Measurements from ENCODE around the gene PPM1E. TPM values are rescaled to one million over a fixed set of nuclear protein-coding genes. Genes with fewer than 3 reads are reported as not detected.

The PPM1E gene
- total and polyA plus RNA-seq, 2 of the 8 experiments (the other 6 are each of a cell fraction or from before 2014, with no cell fraction given) = 5.0 to 10.4 TPM

GRCh38 chr17:58969156-58969555 lies 213.5 kb downstream of the PPM1E start:
- Histone ChIP-seq H3K27me3 (replicated peaks in 1 of 4; ENCODE audit: control insufficient read depth in 3 of 4, extremely low read depth in 1 of 4, insufficient read depth in 3 of 4, low read length in 3 of 4) (no peaks in the 10 kb centered on the region), H2BK20ac (ENCODE audit: low read length) (no peak overlapping the region)
- WGBS, 2 experiments (ENCODE audit: extremely low coverage in 1 of 2, insufficient coverage in 1 of 2, insufficient read length in 1 of 2, insufficient replicate concordance in 2 of 2, low coverage in 1 of 2, low lambda C conversion rate in 2 of 2, missing lambda C conversion rate in 1 of 2) = 52% methylated on average over 1 of the region's 1 CpG; no CpG with 5 or more reads in 1 of the 2 experiments

More at GRCh38 chr17:58969156-58969555, 213.5 kb downstream of the PPM1E start:
- Histone ChIP-seq H3K9me3 (ENCODE audit: insufficient read depth in 2 of 2, low read depth in 1 of 2, low read length in 1 of 2) (no peaks in the 10 kb centered on the region), H3K4me1 (replicated peaks in 1 of 4; ENCODE audit: control insufficient read depth in 3 of 4, insufficient read depth in 4 of 4, low read length in 3 of 4) (peaks cover 2 to 13% (median 9%) of the 10 kb centered on the region in 4 experiments; a peak in 4 of 7 replicates), H3K36me3 (ENCODE audit: control insufficient read depth in 2 of 4, insufficient read depth in 4 of 4, low read length in 3 of 4) (no peaks in the 10 kb centered on the region), H3K14ac (ENCODE audit: insufficient read length) (no peak overlapping the region), H2BK12ac (ENCODE audit: low read depth, low read length) (no peak overlapping the region), H3K4me3 (ENCODE audit: extremely low read depth in 1 of 4, insufficient read depth in 2 of 4, low read depth in 3 of 4, low read length in 4 of 4) (no peak overlapping the region), H2BK15ac (ENCODE audit: low read length) (no peak overlapping the region), H3K18ac (ENCODE audit: extremely low read depth, low read length) (no peak overlapping the region), H4K91ac (replicated peaks; ENCODE audit: insufficient read length, low read length) (no peak overlapping the region), H3K4ac (replicated peaks; ENCODE audit: insufficient read length, low read depth, low read length) (no peak overlapping the region), H2AK5ac (ENCODE audit: low read depth, low read length) (no peak overlapping the region), H3K27ac (ENCODE audit: low read depth, low read length) (no peak overlapping the region), H2BK5ac (ENCODE audit: low read depth, low read length) (no peak overlapping the region), H2BK120ac (replicated peaks; ENCODE audit: low read depth, low read length) (no peak overlapping the region), H3K9ac (replicated peaks in 1 of 4; ENCODE audit: extremely low read depth in 1 of 4, low read depth in 3 of 4, low read length in 3 of 4) (no peak overlapping the region), H2AFZ (ENCODE audit: low read length) (no peak overlapping the region), H4K8ac (ENCODE audit: extremely low read depth, insufficient read depth, low read length) (no peak overlapping the region), H3K79me2 (ENCODE audit: control insufficient read depth in 1 of 2, insufficient read depth in 2 of 2, low read length in 2 of 2) (no peaks in the 10 kb centered on the region), H3K4me2 (ENCODE audit: insufficient read depth in 1 of 2, low read depth in 2 of 2, low read length in 2 of 2) (no peak overlapping the region; a peak in 1 of 4 replicates), H3K23ac (ENCODE audit: insufficient read length) (no peak overlapping the region), H3K56ac (replicated peaks; ENCODE audit: insufficient read length, low read depth, low read length) (no peak overlapping the region), H3K79me1 (ENCODE audit: low read depth, low read length) (no peaks in the 10 kb centered on the region), H4K20me1 (replicated peaks in 1 of 2; ENCODE audit: control insufficient read depth in 1 of 2, insufficient read depth in 2 of 2, low read length in 2 of 2) (no peaks in the 10 kb centered on the region), H3K23me2 (ENCODE audit: low read depth, low read length) (no peaks in the 10 kb centered on the region), H4K5ac (ENCODE audit: insufficient read length, low read depth, low read length) (no peak overlapping the region)
- TF ChIP-seq TAF1 (IDR thresholded peaks at IDR 0.05; ENCODE audit: low read depth, low read length) = no peak
- TF ChIP-seq CEBPB (IDR thresholded peaks at IDR 0.05; ENCODE audit: low read depth, low read length) = no peak
- no peak for TF ChIP-seq SIN3A (conservative IDR thresholded peaks at IDR 0.05 in 1 of 2, IDR thresholded peaks at IDR 0.05 in 1 of 2; ENCODE audit: low read depth in 1 of 2, low read length in 2 of 2)
- TF ChIP-seq ATF3 (IDR thresholded peaks at IDR 0.05; ENCODE audit: insufficient read depth, low read depth, low read length) = no peak
- no peak for TF ChIP-seq ATF2 (IDR thresholded peaks at IDR 0.05; ENCODE audit: low read length)
- ChIA-PET POLR2A (ENCODE audit: partially characterized antibody) (interaction anchor here (1.2 kb wide), 1 partner anchor 310 kb away, joined by 5 read pairs; no protein-coding TSS in a partner anchor), CTCF (ENCODE audit: partially characterized antibody) (interaction anchor here (0.5 to 2.7 kb wide), 9 partner anchors 9 to 391 kb away, joined by 3 to 9 read pairs (median 5); partner anchors contain the start of gene PPM1E)
- FAIRE-seq (no peak), DNase-seq (ENCODE audit: low read depth in 1 of 2, low spot score in 2 of 2) (no peak)

Data from H1 (cell line).